HCT116 (cell line): ENCODE data around the gene TMEM147. TPM values are rescaled to one million over a fixed set of nuclear protein-coding genes. Genes with fewer than 3 reads are reported as not detected.

Experiments
- ATAC-seq: fragments of 200-7000 bp; cut with Tn5 transposase; 2 replicates; pipeline ENCODE4 v1.9.1; 2020; ENCODE audit warnings: mild to moderate bottlenecking, moderate library complexity
- BruUV-seq: library from RNA; stranded (reverse); fragments of 400-500 nt; replicated peaks from 2 replicates; lab custom pipeline; 2021; lab: Mats Ljungman, UMichigan
- CTCF ChIA-PET: fragments of 300-600 bp; sonication (Branson Sonifier 250); formaldehyde crosslinking; loops from one replicate; lab custom pipeline; 2021; ENCODE audit warnings: antibody characterized with exemption; lab: Charles Lee
- POLR2A ChIA-PET: fragments of 300-600, 350-600 bp; sonication (Branson Sonifier 250); formaldehyde crosslinking; loops from one replicate; lab custom pipeline; 2021; ENCODE audit warnings: antibody characterized with exemption; lab: Charles Lee
- RAD21 ChIA-PET, 2 experiments: fragments of 300-600 bp; sonication (Branson Sonifier 250); formaldehyde crosslinking; loops; one replicate each; lab custom pipeline; 2023; ENCODE audit warnings: low total read pairs in 2 of 2; ENCODE audit not compliant: uncharacterized antibody in 2 of 2, unreplicated experiment in 2 of 2, low non-redundant PET in 1 of 2; lab: Charles Lee
- DNase-seq: peaks from one replicate; pipeline ENCODE4 v3.0.0-alpha.2; 2010; ENCODE audit warnings: low read depth, low spot score
- H2AFZ ChIP-seq: fragments of 200-600 bp; shearing (Covaris generic), sonication (generic); 2 replicates; pipeline ENCODE4 v1.6.1; 2017; ENCODE audit warnings: low read depth, mixed run types, mixed read lengths, antibody characterized with exemption, low read length; ENCODE audit not compliant: poor library complexity, severe bottlenecking
- H3K27ac ChIP-seq: 2 replicates; pipeline ENCODE4 v1.5.1; 2012; ENCODE audit warnings: low read depth, low read length
- H3K27me3 ChIP-seq: fragments of 200-600 bp; sonication (generic); 2 replicates; pipeline ENCODE4 v1.6.1; 2016; ENCODE audit warnings: mixed run types, low read length, mixed read lengths; ENCODE audit not compliant: insufficient read depth
- H3K36me3 ChIP-seq, 2 experiments: fragments of 200-500 bp in 1 of 2; fragments of 200-600 bp in 1 of 2; sonication (Bioruptor generic) in 1 of 2; sonication (generic) in 1 of 2; 2 replicates each; pipeline versions ENCODE4 v1.5.1 to v1.6.1; 2014 to 2016; ENCODE audit warnings: low read length in 2 of 2, inconsistent platforms in 1 of 2, mixed read lengths in 1 of 2, mixed run types in 1 of 2; ENCODE audit not compliant: insufficient read depth in 2 of 2, control insufficient read depth in 1 of 2
- H3K4me1 ChIP-seq, 2 experiments: fragments of 200-600 bp in 1 of 2; sonication (generic) in 1 of 2; 2 replicates each; pipeline versions ENCODE4 v1.5.1 to v1.6.1; 2012 to 2017; ENCODE audit warnings: low read length in 2 of 2, inconsistent platforms in 1 of 2, mild to moderate bottlenecking in 1 of 2, mixed read lengths in 1 of 2, mixed run types in 1 of 2, moderate library complexity in 1 of 2; ENCODE audit not compliant: insufficient read depth in 2 of 2, control insufficient read depth in 1 of 2
- H3K4me2 ChIP-seq: fragments of 200-600 bp; sonication (generic); 2 replicates; pipeline ENCODE4 v1.6.1; 2017; ENCODE audit warnings: mixed run types, low read length, mixed read lengths
- H3K4me3 ChIP-seq, 2 experiments: fragments of 200-600 bp in 1 of 2; sonication (generic) in 1 of 2; replicated peaks in 1 of 2; 2 replicates each; pipeline ENCODE4 v1.5.1; 2011 to 2016; ENCODE audit warnings: low read length in 2 of 2, control low read depth in 1 of 2, low read depth in 1 of 2, mild to moderate bottlenecking in 1 of 2, mixed read lengths in 1 of 2, mixed run types in 1 of 2
- H3K79me2 ChIP-seq: fragments of 200-600 bp; sonication (generic); 2 replicates; pipeline ENCODE4 v1.6.1; 2017; ENCODE audit warnings: mild to moderate bottlenecking, mixed run types, low read length, moderate library complexity, mixed read lengths; ENCODE audit not compliant: insufficient read depth
- H3K9ac ChIP-seq: fragments of 200-600 bp; sonication (generic); 2 replicates; pipeline ENCODE4 v1.6.1; 2016; ENCODE audit warnings: low read length, mixed read lengths
- H3K9me2 ChIP-seq: fragments of 200-600 bp; sonication (generic), shearing (Covaris generic); 2 replicates; pipeline ENCODE4 v1.6.1; 2017; ENCODE audit warnings: mixed run types, mild to moderate bottlenecking, moderate library complexity; ENCODE audit not compliant: insufficient read depth
- H3K9me3 ChIP-seq, 2 experiments: fragments of 200-500 bp in 1 of 2; fragments of 200-600 bp in 1 of 2; sonication (Bioruptor generic) in 1 of 2; sonication (generic) in 1 of 2; 2 replicates each; pipeline ENCODE4 v1.6.1; 2014 to 2017; ENCODE audit warnings: low read length in 2 of 2, mixed read lengths in 2 of 2, inconsistent platforms in 1 of 2, low read depth in 1 of 2, mild to moderate bottlenecking in 1 of 2, mixed run types in 1 of 2, moderate library complexity in 1 of 2; ENCODE audit not compliant: control insufficient read depth in 1 of 2, insufficient read depth in 1 of 2
- H4K20me1 ChIP-seq: fragments of 200-600 bp; sonication (generic), shearing (Covaris generic); 2 replicates; pipeline ENCODE4 v1.6.1; 2017; ENCODE audit warnings: mixed run types, mild to moderate bottlenecking, moderate library complexity; ENCODE audit not compliant: insufficient read depth
- CBX3 ChIP-seq: IDR thresholded peaks from 2 replicates; pipeline ENCODE4 v1.6.1; 2012; ENCODE audit warnings: low read depth
- CEBPB ChIP-seq: IDR thresholded peaks from 2 replicates; pipeline ENCODE4 v1.6.1; 2012; ENCODE audit warnings: low read depth
- EZH2 ChIP-seq: fragments of 200-600 bp; sonication (generic); IDR thresholded peaks from 2 replicates; pipeline ENCODE4 v1.6.1; 2017; ENCODE audit warnings: antibody characterized with exemption, mixed run types
- FOSL1 ChIP-seq: IDR thresholded peaks from 2 replicates; pipeline ENCODE4 v1.6.1; 2012; ENCODE audit warnings: low read depth
- JUND ChIP-seq: IDR thresholded peaks from 2 replicates; pipeline ENCODE4 v1.6.1; 2012
- POLR2AphosphoS5 ChIP-seq: IDR thresholded peaks from 2 replicates; pipeline ENCODE4 v1.6.1; 2011; ENCODE audit warnings: mild to moderate bottlenecking, low read depth, low read length, moderate library complexity
- RAD21 ChIP-seq: IDR thresholded peaks from 2 replicates; pipeline ENCODE4 v1.6.1; 2012; ENCODE audit warnings: low read depth, mild to moderate bottlenecking
- SIN3A ChIP-seq: IDR thresholded peaks from 2 replicates; pipeline ENCODE4 v1.6.1; 2012; ENCODE audit warnings: low read depth
- SP1 ChIP-seq: IDR thresholded peaks from 2 replicates; pipeline ENCODE4 v1.6.1; 2012; ENCODE audit warnings: low read depth
- SRF ChIP-seq: IDR thresholded peaks from 2 replicates; pipeline ENCODE4 v1.6.1; 2012; ENCODE audit warnings: low read depth
- YY1 ChIP-seq: IDR thresholded peaks from 2 replicates; pipeline ENCODE4 v1.6.1; 2011; ENCODE audit warnings: low read length, low read depth, moderate library complexity, mild to moderate bottlenecking; ENCODE audit not compliant: insufficient replicate concordance; ENCODE audit errors: extremely low read depth
- ZFX ChIP-seq: fragments of 450-650 bp; IDR thresholded peaks from 2 replicates; pipeline ENCODE4 v1.6.1; 2017
- ZNF274 ChIP-seq: fragments of 200-500 bp; sonication (Bioruptor generic); IDR thresholded peaks from 2 replicates; pipeline ENCODE4 v1.6.1; 2014; ENCODE audit warnings: mild to moderate bottlenecking, low read depth, low read length, inconsistent platforms
- intact Hi-C: fragments of 100-400 bp; cut with micrococcal nuclease; formaldehyde crosslinking; loops from 2 replicates; pipeline ENCODE4 v1.10.0; 2022
- total RNA-seq: library from RNA; stranded (reverse); gene quantifications from one replicate; pipeline ENCODE4 v1.2.1, GENCODE V29; 2021; ENCODE audit not compliant: unreplicated experiment
- TF ChIP-seq, protein P1 (sequence below): IDR thresholded peaks from 2 replicates; pipeline ENCODE4 v1.6.1; 2011; ENCODE audit warnings: mild to moderate bottlenecking, low read length, moderate library complexity; ENCODE audit not compliant: insufficient replicate concordance; ENCODE audit errors: extremely low read depth

TMEM147 gene
- total RNA-seq, 1 experiment from 2014 or later = 128 TPM

DNA sequence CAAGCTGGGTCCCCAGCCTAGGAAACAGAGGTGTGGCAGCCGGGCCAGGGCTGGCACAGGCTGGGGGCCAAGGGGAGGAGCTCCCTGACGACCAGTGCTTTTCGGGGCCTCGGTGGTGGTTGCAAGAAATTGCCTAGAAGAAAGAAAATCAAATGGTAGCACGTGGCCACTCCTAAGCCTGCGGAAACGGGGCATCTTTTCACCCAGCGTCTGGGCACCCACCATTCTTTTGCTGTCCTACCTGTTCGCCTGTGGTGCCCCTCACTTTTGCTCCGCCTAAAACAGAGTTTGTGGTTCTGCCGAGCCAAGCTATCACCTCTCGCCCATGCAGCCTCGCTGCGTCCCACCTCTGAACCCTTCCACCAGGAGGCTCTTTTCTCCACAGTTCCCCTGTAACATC lies 48.0 kb upstream of the TMEM147 start:
- H3K9me2 ChIP-seq = no peaks in the 10 kb centered on the region
- no peaks in the 10 kb centered on the region for H3K27me3 ChIP-seq
- no peak overlapping the region for H2AFZ ChIP-seq
- H3K27ac ChIP-seq = no peak overlapping the region
- RAD21 ChIA-PET = no interaction called here
- intact Hi-C loops = no loop called here
- H3K36me3 ChIP-seq = peaks cover 17 to 20% of the 10 kb centered on the region in 2 experiments; a peak in 3 of 4 replicates
- CTCF ChIA-PET = interaction anchor here (0.6 to 1.2 kb wide), 2 partner anchors 13 to 430 kb away, joined by 3 to 5 read pairs; no protein-coding TSS in a partner anchor
- POLR2A ChIA-PET = interaction anchor here (1.8 kb wide), 1 partner anchor 13 kb away, joined by 5 read pairs; no protein-coding TSS in a partner anchor
- no TSS peak for BruUV-seq
- H3K9ac ChIP-seq = no peak overlapping the region
- H3K4me2 ChIP-seq = no peak overlapping the region
- peaks cover 4 to 11% of the 10 kb centered on the region in 2 experiments; a peak in 3 of 4 replicates for H3K4me1 ChIP-seq
- no peak for ATAC-seq
- no peaks in the 10 kb centered on the region for H3K79me2 ChIP-seq
- no peaks in the 10 kb centered on the region for H3K9me3 ChIP-seq
- no peak for DNase-seq
- no peak for TF ChIP-seq CEBPB
- no peak overlapping the region for H3K4me3 ChIP-seq
- no peaks in the 10 kb centered on the region for H4K20me1 ChIP-seq

DNA sequence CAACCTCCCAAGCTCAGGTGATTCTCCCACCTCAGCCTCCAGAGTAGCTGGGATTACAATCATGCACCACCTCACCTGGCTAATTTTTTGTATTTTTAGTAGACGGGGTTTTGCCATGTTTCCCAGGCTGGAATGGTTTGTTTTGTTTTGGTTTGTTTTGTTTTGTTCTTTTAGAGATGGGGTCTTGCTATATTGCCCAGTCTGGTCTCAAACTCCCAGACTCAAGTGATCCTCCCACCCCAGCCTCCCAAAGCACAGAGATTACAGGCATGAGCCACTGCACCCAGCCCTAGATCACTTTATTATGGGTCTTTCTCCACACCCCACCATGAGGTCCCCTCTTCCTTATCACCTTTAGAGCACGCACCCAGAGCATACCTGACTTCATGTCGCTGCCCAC lies 47.2 kb upstream of the TMEM147 start:
- Histone ChIP-seq H3K4me1 (peaks cover 4 to 11% of the 10 kb centered on the region in 2 experiments; a peak in 3 of 4 replicates), H3K9me2 (no peaks in the 10 kb centered on the region), H3K4me2 (no peak overlapping the region), H3K9ac (no peak overlapping the region), H3K79me2 (no peaks in the 10 kb centered on the region), H4K20me1 (no peaks in the 10 kb centered on the region), H3K36me3 (peaks cover 20 to 23% of the 10 kb centered on the region in 2 experiments; a peak in 3 of 4 replicates), H3K27me3 (no peaks in the 10 kb centered on the region), H3K9me3 (no peaks in the 10 kb centered on the region), H2AFZ (no peak overlapping the region), H3K4me3 (no peak overlapping the region), H3K27ac (no peak overlapping the region)
- no peak for TF ChIP-seq YY1
- no peak for TF ChIP-seq ZNF274
- TF ChIP-seq CBX3 = no peak
- TF ChIP-seq FOSL1 = no peak
- TF ChIP-seq, protein P1, sequence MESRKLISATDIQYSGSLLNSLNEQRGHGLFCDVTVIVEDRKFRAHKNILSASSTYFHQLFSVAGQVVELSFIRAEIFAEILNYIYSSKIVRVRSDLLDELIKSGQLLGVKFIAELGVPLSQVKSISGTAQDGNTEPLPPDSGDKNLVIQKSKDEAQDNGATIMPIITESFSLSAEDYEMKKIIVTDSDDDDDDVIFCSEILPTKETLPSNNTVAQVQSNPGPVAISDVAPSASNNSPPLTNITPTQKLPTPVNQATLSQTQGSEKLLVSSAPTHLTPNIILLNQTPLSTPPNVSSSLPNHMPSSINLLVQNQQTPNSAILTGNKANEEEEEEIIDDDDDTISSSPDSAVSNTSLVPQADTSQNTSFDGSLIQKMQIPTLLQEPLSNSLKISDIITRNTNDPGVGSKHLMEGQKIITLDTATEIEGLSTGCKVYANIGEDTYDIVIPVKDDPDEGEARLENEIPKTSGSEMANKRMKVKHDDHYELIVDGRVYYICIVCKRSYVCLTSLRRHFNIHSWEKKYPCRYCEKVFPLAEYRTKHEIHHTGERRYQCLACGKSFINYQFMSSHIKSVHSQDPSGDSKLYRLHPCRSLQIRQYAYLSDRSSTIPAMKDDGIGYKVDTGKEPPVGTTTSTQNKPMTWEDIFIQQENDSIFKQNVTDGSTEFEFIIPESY = no peak
- TF ChIP-seq SRF = no peak
- no peak for TF ChIP-seq POLR2AphosphoS5
- no peak for TF ChIP-seq ZFX
- TF ChIP-seq RAD21 = no peak
- no peak for TF ChIP-seq EZH2
- no peak for TF ChIP-seq SP1
- TF ChIP-seq SIN3A = no peak
- no peak for TF ChIP-seq JUND
- ChIA-PET CTCF (no interaction called here), RAD21 (no interaction called here), POLR2A (interaction anchor here (1.8 kb wide), 1 partner anchor 12 kb away, joined by 5 read pairs; no protein-coding TSS in a partner anchor)
- no TSS peak for BruUV-seq
- DNase-seq = no peak
- intact Hi-C loops = no loop called here
- ATAC-seq = no peak
